Measurements from ENCODE around the gene C2CD2. TPM values are rescaled to one million over a fixed set of nuclear protein-coding genes. Genes with fewer than 3 reads are reported as not detected.

Gene C2CD2
- total and polyA plus RNA-seq, 10 of the 15 experiments (the other 5 are each of a cell fraction or from before 2014, with no cell fraction given) = 2.2 to 30.9 (median 9.9) TPM

GRCh38 chr21:42002421-42002958 is 48.7 kb upstream of the C2CD2 start (continued):
- TF ChIP-seq ZNF687 (IDR thresholded peaks at IDR 0.05) (peak; percentile 36; the same call in 1 of the 2 replicates), ETV6 (conservative IDR thresholded peaks at IDR 0.05 in 1 of 2, IDR thresholded peaks at IDR 0.05 in 1 of 2; ENCODE audit: borderline replicate concordance in 1 of 2, low read depth in 1 of 2) (peak in 1 of 2 experiments; percentile 56; a peak in 1 of 4 replicates), PRDM15 (CRISPR knock-in tag; IDR thresholded peaks at IDR 0.05) (no peak), NR2F1 (conservative IDR thresholded peaks at IDR 0.05) (peak; percentile 41; the same call in 1 of the 2 replicates), ZBTB11 (CRISPR knock-in tag; IDR thresholded peaks at IDR 0.05) (no peak), SIN3A (IDR thresholded peaks at IDR 0.05; ENCODE audit: low read depth, low read length) (no peak), PKNOX1 (IDR thresholded peaks at IDR 0.05) (peak; percentile 80), TBL1XR1 (IDR thresholded peaks at IDR 0.05; ENCODE audit: low read depth, low read length) (peak; percentile 73; the same call in 1 of the 2 replicates), LARP7 (IDR thresholded peaks at IDR 0.05) (no peak), MEF2B (IDR thresholded peaks at IDR 0.05; ENCODE audit: partially characterized antibody, poor library complexity, severe bottlenecking) (peak; percentile 29), RCOR1 (conservative IDR thresholded peaks at IDR 0.05; ENCODE audit: low read depth, low read length) (peak; percentile 80; the same call in 1 of the 2 replicates), ZSCAN29 (IDR thresholded peaks at IDR 0.05) (peak; percentile 94), ASH2L (IDR thresholded peaks at IDR 0.05; ENCODE audit: borderline replicate concordance, low read depth) (peak; percentile 77; the same call in 1 of the 2 replicates)

All from GM12878 (cell line).